GM12865 (cell line): ENCODE data around the gene HDHD5.

Source experiments
- DNase-seq: peaks from one replicate; pipeline ENCODE4 v3.0.0; 2010; ENCODE audit warnings: low read depth
- H3K4me3 ChIP-seq: 2 replicates; pipeline ENCODE4 v1.5.1; 2011; ENCODE audit warnings: mild to moderate bottlenecking, low read depth, low read length, control low read depth
- TF ChIP-seq, protein P1 (sequence below): IDR thresholded peaks from 2 replicates; pipeline ENCODE4 v1.5.1; 2011; ENCODE audit warnings: low read length, control low read depth, low read depth, inconsistent platforms; ENCODE audit not compliant: insufficient read depth; ENCODE audit errors: missing control alignments

The HDHD5 gene

DNA sequence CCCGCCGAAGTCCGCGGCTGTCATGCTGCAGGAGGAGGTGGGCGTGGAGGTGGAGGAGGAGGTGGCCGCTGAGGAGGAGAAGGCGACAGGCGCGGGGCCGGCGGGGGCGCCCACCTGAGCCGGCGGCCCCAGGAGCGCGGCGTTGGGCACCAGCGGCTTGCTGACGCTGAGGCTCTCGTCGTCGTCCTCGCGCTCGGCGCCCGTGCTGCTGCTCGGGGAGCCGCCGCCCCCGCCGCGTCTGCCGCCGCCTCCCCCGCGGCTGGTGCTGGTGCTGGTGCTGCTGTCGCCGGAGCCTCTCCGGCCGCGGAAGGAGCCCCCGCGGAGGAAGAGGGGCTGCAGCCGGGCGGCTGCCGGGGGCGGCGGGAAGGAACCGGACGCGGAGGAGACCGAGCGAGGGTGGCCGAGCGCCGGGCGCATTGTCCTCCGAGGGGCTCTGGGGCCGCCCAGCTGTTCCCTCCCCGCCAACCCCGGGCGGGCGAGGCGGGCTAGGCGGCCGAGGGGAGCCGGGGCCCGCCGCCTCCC is 38.3 kb downstream of the HDHD5 start:
- DNase-seq, result no peak
- TF ChIP-seq, protein P1, sequence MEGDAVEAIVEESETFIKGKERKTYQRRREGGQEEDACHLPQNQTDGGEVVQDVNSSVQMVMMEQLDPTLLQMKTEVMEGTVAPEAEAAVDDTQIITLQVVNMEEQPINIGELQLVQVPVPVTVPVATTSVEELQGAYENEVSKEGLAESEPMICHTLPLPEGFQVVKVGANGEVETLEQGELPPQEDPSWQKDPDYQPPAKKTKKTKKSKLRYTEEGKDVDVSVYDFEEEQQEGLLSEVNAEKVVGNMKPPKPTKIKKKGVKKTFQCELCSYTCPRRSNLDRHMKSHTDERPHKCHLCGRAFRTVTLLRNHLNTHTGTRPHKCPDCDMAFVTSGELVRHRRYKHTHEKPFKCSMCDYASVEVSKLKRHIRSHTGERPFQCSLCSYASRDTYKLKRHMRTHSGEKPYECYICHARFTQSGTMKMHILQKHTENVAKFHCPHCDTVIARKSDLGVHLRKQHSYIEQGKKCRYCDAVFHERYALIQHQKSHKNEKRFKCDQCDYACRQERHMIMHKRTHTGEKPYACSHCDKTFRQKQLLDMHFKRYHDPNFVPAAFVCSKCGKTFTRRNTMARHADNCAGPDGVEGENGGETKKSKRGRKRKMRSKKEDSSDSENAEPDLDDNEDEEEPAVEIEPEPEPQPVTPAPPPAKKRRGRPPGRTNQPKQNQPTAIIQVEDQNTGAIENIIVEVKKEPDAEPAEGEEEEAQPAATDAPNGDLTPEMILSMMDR, result no peak
- H3K4me3 ChIP-seq, result no peak overlapping the region

- H3K4me3 ChIP-seq, result no peak overlapping the region
- peak; percentile 52 for DNase-seq
These were observed 38.8 kb downstream of the HDHD5 start for GRCh38 chr22:17120281-17120680.

GRCh38 chr22:17119481-17120202 is 39.4 kb downstream of the HDHD5 start:
- TF ChIP-seq, protein P1, result peak; percentile 35
- DNase-seq, result peak; percentile 35
- H3K4me3 ChIP-seq, result no peak overlapping the region

More at GRCh38 chr22:17120281-17120680, 38.8 kb downstream of the HDHD5 start:
- TF ChIP-seq, protein P1, result no peak

DNA sequence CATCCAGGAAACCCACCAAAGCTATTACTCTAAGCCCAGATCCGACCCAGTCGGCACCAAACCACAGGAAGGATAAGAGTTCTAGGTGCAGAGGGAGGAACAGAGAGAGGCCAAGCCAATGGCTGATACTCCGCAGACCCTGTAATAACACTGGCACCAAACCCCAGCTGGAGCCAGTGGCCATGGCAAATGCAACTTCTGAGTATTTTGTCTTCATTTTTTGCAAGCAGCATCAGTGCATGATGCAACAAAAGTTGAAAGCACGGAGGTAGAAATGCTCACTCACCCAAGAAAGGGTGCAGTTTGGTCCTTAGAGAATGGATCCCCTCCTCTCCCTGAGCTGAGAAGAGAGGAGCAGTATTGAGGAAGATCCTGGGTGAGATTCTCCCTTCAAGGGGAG is 40.7 kb downstream of the HDHD5 start:
- DNase-seq, result no peak
- TF ChIP-seq, protein P1, result no peak
- H3K4me3 ChIP-seq, result no peak overlapping the region

DNA sequence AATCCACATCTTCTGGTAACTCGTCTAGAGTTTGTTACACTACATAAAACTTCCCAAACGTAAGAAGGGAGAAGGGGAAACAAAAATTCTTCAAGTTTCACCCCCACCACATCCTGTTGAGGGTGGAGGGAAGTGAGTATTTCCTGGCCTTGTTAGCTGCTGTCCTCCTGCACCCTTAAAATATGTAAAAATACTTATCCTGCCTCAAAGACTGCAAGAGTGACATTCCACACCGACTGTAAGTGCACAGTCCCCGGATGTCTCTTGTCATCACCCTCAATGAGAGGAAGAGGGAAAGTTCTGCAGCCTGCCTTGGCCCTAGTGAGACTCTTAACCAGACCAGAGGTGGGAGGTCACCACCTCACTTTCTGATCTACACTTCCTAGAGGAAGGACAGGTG is 41.2 kb downstream of the HDHD5 start:
- peak; percentile 40 for DNase-seq
- TF ChIP-seq, protein P1, result no peak
- H3K4me3 ChIP-seq, result no peak overlapping the region

GRCh38 chr22:17117400-17117799 is 41.7 kb downstream of the HDHD5 start:
- DNase-seq, result no peak
- TF ChIP-seq, protein P1, result no peak
- H3K4me3 ChIP-seq, result no peak overlapping the region
